C4-2B (cell line): ENCODE measurements around the gene GAL3ST1.
"Not testable (repeated sequence)": the region's sequence is repeated elsewhere in the genome, so short reads cannot be mapped to it uniquely, and the experiment has no call there.

ENCODE experiments used
- H3K27ac ChIP-seq: fragments of 450-650 bp; 2 replicates; pipeline ENCODE4 v1.5.1; 2017
- ZFX ChIP-seq: fragments of 450-650 bp; IDR thresholded peaks from 2 replicates; pipeline ENCODE4 v1.6.1; 2017
- TF ChIP-seq, protein P1 (sequence below): fragments of 450-650 bp; conservative IDR thresholded peaks from 2 replicates; pipeline ENCODE4 v1.5.1; 2017; ENCODE audit warnings: mild to moderate bottlenecking

The GAL3ST1 gene

GRCh38 chr22:30547188-30547587, 27.3 kb downstream of the GAL3ST1 start:
- TF ChIP-seq, protein P1, sequence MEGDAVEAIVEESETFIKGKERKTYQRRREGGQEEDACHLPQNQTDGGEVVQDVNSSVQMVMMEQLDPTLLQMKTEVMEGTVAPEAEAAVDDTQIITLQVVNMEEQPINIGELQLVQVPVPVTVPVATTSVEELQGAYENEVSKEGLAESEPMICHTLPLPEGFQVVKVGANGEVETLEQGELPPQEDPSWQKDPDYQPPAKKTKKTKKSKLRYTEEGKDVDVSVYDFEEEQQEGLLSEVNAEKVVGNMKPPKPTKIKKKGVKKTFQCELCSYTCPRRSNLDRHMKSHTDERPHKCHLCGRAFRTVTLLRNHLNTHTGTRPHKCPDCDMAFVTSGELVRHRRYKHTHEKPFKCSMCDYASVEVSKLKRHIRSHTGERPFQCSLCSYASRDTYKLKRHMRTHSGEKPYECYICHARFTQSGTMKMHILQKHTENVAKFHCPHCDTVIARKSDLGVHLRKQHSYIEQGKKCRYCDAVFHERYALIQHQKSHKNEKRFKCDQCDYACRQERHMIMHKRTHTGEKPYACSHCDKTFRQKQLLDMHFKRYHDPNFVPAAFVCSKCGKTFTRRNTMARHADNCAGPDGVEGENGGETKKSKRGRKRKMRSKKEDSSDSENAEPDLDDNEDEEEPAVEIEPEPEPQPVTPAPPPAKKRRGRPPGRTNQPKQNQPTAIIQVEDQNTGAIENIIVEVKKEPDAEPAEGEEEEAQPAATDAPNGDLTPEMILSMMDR = no peak
- TF ChIP-seq ZFX = no peak
- no peak overlapping the region for H3K27ac ChIP-seq

GRCh38 chr22:30546616-30547015, 27.8 kb downstream of the GAL3ST1 start, which contains the start of gene SEC14L6:
Gene SEC14L6 (minus strand): TSS chr22:30546741. CDS start chr22:30546682, 59 bp downstream.
- TF ChIP-seq ZFX = no peak
- TF ChIP-seq, protein P1 = no peak
- H3K27ac ChIP-seq = no peak within 1 kb of the TSS

- no peak overlapping the region for H3K27ac ChIP-seq
Observed at GRCh38 chr22:30542811-30543188, 31.7 kb downstream of the GAL3ST1 start.

DNA sequence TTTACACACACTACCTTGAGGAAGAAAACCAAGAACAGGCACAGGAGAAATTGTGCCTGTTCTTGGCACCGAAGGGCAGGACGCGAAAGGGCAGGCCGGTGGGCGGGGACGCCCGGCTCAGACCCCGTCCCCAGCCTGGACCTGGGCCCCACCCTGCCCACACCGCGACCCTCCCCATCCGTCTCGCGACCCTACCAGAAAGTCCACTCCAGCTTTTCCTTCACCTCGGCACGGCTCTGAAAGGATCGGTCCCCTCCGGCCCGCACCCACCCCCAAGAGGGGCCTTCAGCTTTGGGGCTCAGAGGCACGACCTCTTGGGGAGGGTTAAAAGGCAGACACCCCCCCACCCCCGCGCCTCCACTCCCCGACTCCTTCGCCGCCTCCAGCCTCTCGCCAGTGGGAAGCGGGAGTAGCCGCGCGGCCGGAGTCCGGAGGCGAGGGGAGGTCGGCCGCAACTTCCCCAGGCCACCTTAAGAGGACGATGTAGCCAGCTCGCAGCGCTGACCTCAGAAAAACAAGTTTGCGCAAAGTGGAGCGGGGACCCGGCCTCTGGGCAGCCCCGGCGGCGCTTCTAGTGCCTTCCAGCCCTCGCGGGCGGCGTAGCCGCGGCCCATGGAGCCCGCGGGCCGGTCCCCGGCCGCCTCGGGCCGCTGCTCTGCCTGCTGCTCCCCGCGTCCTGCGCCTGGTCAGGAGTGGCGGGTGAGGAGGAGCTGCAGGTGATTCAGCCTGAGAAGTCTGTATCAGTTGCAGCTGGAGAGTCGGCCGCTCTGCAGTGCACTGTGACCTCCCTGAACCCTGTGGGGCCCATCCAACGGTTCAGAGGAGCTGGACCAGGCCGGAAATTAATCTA, 32.3 kb downstream of the GAL3ST1 start:
- TF ChIP-seq, protein P1 = no peak
- TF ChIP-seq ZFX = no peak
- H3K27ac ChIP-seq = no peak overlapping the region

More at GRCh38 chr22:30542811-30543188, 31.7 kb downstream of the GAL3ST1 start:
- no peak for TF ChIP-seq ZFX
- TF ChIP-seq, protein P1 = no peak

GRCh38 chr22:30541511-30541910, 33.0 kb downstream of the GAL3ST1 start:
- not testable (repeated sequence) for H3K27ac ChIP-seq

DNA sequence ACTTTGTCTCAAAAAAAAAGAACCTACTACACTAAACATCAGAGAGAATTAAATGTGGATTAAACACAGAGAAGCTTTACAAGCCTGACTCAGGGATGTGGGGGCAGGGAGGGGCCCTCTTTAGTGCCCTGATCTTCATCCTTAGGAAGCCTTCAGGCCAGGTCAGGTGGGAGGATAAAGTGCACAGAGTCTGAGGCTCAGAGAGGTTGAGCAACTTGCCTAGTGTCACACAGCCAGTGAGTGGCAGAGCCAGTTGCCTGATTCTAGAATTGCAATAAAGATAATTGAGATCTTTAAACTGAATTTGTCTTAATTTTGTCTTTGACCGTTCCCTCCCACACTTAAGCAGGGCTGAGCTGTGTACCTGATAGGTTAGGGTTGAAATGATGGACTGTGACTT, 35.1 kb downstream of the GAL3ST1 start:
- TF ChIP-seq, protein P1 = no peak
- TF ChIP-seq ZFX = no peak
- H3K27ac ChIP-seq = no peak overlapping the region

DNA sequence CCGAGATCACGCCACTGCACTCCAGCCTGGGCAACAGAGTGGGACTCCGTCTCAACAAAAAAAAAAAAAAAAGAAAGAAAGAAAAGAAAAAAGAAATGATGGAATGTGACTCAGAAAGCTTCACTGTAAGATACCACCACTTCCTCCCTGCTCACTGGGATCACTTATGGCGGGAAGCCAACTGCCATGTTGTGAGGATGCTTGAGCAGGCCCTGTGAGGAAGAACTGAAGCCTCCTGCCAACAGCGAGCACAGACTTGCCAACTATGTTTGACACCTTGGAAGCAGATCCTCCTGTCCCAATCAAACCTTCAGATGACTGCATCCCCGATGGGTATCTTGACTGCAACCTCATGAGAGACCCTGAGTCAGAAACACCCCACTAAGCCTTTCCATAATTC, 36.2 kb downstream of the GAL3ST1 start:
- TF ChIP-seq, protein P1 = no peak
- no peak for TF ChIP-seq ZFX
- H3K27ac ChIP-seq = no peak overlapping the region
